T-helper 1 cell treated with Interleukin-12 subunit alpha and Interleukin-12 subunit beta and Interleukin-4 antibody, amounts not matched to agents 30 μg/mL and 1 μg/mL, for 36 hours (primary cell): Measurements from ENCODE around the gene FBXL20.
"Not testable (repeated sequence)": the region's sequence is repeated elsewhere in the genome, so short reads cannot be mapped to it uniquely, and the experiment has no call there.

Experiments
- H3K27ac Mint-ChIP-seq: one replicate; pipeline ENCODE4 v1.8.0; 2021; ENCODE audit warnings: mild to moderate bottlenecking, mixed read lengths
- H3K27me3 Mint-ChIP-seq: one replicate; pipeline ENCODE4 v1.8.0; 2021; ENCODE audit warnings: low read depth, mixed read lengths
- H3K36me3 Mint-ChIP-seq: one replicate; pipeline ENCODE4 v1.8.0; 2021; ENCODE audit warnings: low read depth, mixed read lengths
- H3K4me1 Mint-ChIP-seq: one replicate; pipeline ENCODE4 v1.8.0; 2021; ENCODE audit warnings: low read depth, mixed read lengths
- H3K4me3 Mint-ChIP-seq: one replicate; pipeline ENCODE4 v1.8.0; 2021; ENCODE audit warnings: mild to moderate bottlenecking, moderate library complexity, mixed read lengths
- H3K9me3 Mint-ChIP-seq: one replicate; pipeline ENCODE4 v1.8.0; 2021; ENCODE audit warnings: mixed read lengths

FBXL20 gene

DNA sequence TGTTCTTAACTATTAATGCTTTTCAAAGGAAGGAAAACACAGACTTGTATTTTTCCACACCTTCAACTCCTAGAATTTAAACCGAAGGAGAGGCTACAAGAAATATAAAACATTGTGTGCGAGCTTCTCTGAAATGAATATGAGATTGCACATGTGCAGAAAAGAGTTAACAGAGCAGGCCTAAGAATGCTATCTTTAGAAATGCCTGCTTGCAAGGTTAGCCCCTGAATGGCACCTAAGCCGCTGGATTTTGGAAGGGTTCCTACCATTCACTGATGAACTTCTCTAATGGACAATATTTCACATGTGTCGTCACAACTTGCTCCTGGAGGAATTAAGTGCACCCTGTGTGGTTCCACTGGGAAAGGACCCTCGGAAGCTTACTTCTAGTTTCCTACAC, 69.3 kb downstream of the FBXL20 start:
- H3K27me3 Mint-ChIP-seq: no peaks in the 10 kb centered on the region
- H3K9me3 Mint-ChIP-seq: no peaks in the 10 kb centered on the region
- H3K4me3 Mint-ChIP-seq: no peak overlapping the region
- no peak overlapping the region for H3K27ac Mint-ChIP-seq
- no peaks in the 10 kb centered on the region for H3K4me1 Mint-ChIP-seq
- H3K36me3 Mint-ChIP-seq: no peaks in the 10 kb centered on the region

DNA sequence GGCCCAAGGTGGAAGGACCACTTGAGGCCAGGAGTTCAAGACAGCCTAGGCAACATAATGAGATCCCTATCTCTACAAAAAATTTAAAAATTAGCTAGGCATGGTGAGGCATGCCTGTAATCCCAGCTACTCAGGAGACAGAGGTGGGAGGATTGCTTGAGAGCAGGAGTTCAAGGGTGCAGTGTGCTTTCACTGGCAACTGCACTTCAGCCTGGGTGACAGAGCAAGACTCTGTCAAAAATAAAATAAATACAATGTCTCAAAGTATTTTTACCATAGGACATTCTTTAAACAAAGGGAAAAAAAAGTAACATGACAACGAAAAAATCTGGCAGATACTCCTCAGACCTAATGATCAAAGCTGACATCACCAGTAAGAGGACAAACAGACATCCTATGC, 72.6 kb downstream of the FBXL20 start:
- Mint-ChIP-seq H3K4me3 (no peak overlapping the region), H3K9me3 (no peaks in the 10 kb centered on the region), H3K4me1 (peaks cover 3% of the 10 kb centered on the region), H3K36me3 (no peaks in the 10 kb centered on the region), H3K27ac (no peak overlapping the region), H3K27me3 (no peaks in the 10 kb centered on the region)

DNA sequence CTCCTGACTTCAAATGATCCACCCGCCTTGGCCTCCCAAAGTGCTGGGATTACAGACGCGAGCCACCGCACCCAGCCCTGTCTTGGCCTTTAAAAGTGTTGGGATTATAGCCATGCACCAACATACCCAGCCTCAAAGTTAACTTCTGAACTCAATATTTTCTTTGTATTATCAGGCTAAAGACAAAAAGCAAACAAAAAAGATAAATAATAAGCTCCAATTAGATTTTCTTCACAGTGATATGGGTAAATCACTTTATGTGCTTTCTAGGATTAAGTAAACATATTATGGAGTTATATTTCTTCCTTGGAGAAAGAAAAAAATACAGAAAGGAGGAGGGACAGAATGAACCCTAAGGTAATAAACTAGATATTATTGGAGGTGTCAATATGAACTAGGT, 74.3 kb downstream of the FBXL20 start:
- peaks cover 5% of the 10 kb centered on the region for H3K4me1 Mint-ChIP-seq
- no peak overlapping the region for H3K4me3 Mint-ChIP-seq
- H3K36me3 Mint-ChIP-seq: no peaks in the 10 kb centered on the region
- no peaks in the 10 kb centered on the region for H3K9me3 Mint-ChIP-seq
- H3K27me3 Mint-ChIP-seq: no peaks in the 10 kb centered on the region
- H3K27ac Mint-ChIP-seq: no peak overlapping the region

DNA sequence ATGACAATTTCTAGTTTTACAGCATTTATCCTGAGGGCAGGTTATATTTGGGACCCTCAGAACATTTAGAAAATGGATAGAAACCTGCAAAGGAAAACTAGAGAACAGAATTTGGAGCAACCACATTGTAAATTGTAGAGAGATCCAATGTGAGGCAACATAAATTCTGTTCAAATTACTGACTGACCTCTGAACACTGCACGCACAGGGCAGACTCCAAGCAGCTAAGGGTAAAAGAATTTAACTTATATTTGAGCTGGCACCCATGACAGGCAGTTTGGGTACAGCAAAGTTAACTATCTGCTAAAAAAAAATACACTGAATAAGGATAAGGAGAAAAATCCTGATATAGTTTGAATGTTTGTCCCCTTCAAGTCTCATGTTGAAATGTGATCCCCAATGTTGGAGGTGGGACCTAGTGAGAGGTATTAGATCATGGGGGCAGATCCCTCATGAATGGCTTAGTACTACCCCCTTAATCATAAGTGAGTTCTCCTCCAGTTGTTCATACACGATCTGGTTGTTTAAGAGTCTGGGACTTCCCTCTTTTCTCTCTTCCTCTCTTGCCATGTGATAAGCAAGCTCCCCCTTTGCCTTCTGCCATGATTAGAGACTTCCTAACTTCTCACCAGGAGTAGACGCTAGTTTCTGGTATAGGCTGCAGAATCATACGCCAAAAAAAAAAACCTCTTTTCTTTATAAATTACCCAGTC, 75.7 kb downstream of the FBXL20 start:
- Mint-ChIP-seq H3K27me3 (no peaks in the 10 kb centered on the region), H3K27ac (no peak overlapping the region), H3K4me3 (no peak overlapping the region), H3K4me1 (peaks cover 5% of the 10 kb centered on the region), H3K36me3 (no peaks in the 10 kb centered on the region), H3K9me3 (no peaks in the 10 kb centered on the region)

DNA sequence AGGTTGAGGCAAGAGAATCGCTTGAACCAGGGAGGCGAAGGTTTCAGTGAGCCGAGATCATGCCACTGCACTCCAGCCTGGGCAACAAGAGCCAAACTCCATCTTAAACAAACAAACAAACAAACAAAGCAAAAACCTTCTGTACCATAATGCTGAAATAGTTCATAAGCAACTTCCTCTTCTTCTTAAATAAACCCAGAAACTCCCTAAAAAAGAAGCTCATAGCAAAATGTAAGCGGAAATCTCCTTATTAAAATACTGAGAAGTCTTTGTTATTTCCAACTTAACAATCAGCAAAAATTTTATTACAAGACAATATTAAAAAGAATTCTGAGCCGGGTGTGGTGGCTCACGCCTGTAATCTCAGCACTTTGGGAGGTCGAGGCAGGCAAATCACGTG, 82.8 kb downstream of the FBXL20 start:
- no peaks in the 10 kb centered on the region for H3K36me3 Mint-ChIP-seq
- H3K9me3 Mint-ChIP-seq: no peaks in the 10 kb centered on the region
- peaks cover 2% of the 10 kb centered on the region for H3K4me1 Mint-ChIP-seq
- no peaks in the 10 kb centered on the region for H3K27me3 Mint-ChIP-seq
- H3K27ac Mint-ChIP-seq: no peak overlapping the region
- H3K4me3 Mint-ChIP-seq: no peak overlapping the region

DNA sequence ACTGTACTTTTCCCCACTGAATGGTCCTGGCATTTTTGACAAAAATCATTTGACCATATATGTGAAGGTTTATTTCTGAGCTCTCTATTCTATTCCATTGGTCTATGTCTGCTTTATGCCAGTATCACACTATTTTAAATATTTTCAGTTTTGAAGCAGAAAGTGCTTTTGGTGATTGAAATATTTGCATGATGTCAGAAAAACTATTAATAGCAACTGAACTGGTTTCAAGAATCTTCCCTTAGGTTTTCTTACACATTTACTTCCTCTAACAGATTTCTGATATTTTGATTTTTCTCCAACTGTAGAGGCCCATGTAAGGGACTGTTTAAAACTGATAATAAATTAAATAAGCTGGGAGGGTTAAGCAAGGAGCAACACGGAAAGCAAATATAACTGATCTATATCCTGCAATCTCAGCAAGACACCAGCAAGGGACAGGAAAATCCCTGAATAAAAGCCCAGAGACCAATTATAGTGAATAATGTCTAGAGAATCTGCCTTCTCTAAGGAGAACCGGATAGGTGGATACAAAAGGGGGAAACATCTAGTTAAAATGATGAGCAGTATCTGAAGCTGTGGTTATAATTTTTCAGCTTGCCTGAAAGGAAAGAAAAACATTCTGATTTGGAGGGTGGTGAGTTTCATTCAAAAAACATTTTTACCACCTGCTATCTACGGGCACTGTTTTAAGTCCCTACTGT, 94.8 kb downstream of the FBXL20 start:
- Mint-ChIP-seq H3K27me3 (no peaks in the 10 kb centered on the region), H3K4me1 (no peaks in the 10 kb centered on the region), H3K9me3 (no peaks in the 10 kb centered on the region), H3K36me3 (no peaks in the 10 kb centered on the region), H3K27ac (no peak overlapping the region), H3K4me3 (no peak overlapping the region)

DNA sequence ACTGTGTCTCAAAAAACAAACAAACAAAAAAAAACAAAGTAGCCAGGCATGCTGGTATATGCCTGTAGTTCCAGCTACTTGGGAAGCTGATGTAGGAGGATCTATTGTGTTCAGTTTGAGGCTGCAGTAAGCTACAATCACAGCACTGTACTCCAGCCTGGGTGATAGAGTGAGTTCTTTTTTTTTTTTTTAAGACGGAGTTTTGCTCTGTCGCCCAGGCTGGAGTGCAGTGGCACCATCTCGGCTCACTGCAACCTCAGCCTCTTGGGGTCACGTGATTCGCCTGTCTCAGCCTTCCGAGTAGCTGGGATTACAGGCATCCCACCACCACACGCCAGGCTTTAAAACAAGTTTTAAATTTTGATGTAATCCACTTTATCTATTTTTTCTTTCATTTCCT, 95.4 kb downstream of the FBXL20 start:
- Mint-ChIP-seq H3K27me3 (no peaks in the 10 kb centered on the region), H3K36me3 (no peaks in the 10 kb centered on the region), H3K4me3 (no peak overlapping the region), H3K9me3 (no peaks in the 10 kb centered on the region), H3K4me1 (no peaks in the 10 kb centered on the region), H3K27ac (no peak overlapping the region)

DNA sequence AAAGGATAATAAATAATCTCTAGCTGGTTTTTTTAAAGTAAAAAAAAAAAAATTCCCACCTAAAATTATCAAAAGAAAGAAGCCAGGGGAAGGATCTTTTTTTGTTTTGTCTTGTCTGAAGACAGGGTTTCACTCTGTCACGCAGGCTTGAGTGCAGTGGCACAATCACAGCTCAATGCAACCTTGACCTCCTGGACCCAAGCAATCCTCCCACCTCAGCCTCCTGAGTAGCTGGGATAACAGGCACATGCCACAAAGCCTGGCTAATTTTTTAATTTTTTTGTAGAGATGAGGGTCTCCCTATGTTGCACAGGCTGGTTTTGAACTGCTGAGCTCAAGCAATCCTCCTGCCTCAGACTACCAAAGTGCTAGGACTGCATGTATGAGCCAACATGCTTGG, 97.2 kb downstream of the FBXL20 start:
- Mint-ChIP-seq H3K36me3 (peaks cover 5% of the 10 kb centered on the region), H3K4me1 (no peaks in the 10 kb centered on the region), H3K9me3 (no peaks in the 10 kb centered on the region), H3K27ac (no peak overlapping the region), H3K4me3 (no peak overlapping the region), H3K27me3 (no peaks in the 10 kb centered on the region)

DNA sequence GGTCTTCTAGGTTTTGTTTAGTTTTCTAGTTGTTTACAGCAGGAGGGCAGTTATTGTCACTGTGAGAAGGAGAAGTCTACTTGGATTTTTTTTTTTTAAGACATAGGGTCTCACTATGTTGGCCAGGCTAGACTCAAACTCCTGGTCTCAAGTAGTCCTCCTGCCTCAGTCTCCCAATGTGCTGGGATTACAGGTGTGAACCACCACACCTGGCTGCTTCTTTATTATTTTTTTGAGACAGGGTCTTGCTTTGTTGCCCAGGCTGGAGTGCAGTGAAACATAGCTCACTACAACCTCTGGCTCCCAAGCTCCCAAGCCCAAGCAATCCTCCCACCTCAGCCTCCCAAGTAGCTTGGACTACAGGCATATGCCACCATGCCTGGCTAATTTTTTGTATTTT, 107.4 kb downstream of the FBXL20 start:
- no peak overlapping the region for H3K4me3 Mint-ChIP-seq
- H3K36me3 Mint-ChIP-seq: peaks cover 6% of the 10 kb centered on the region
- H3K27me3 Mint-ChIP-seq: no peaks in the 10 kb centered on the region
- no peaks in the 10 kb centered on the region for H3K9me3 Mint-ChIP-seq
- H3K27ac Mint-ChIP-seq: peak overlapping the region; percentile 45
- H3K4me1 Mint-ChIP-seq: no peaks in the 10 kb centered on the region

DNA sequence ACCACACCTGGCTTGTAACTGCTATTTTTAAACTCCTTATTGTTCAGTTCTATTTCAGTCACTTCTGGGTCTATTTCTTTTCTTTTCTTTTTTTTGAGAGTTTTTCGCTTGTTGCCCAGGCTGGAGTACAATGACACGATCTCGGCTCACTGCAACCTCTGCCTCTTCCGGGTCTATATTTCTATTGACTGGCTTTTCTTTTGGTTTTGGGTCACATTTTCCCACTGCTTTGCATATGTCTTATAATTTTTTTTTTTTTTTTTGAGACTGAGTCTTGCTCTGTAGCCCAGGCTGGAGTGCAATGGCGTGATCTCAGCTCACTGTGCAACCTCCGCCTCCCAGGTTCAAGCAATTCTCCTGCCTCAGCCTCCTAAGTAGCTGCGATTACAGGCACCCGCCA, 108.9 kb downstream of the FBXL20 start:
- not testable (repeated sequence) for H3K4me1 Mint-ChIP-seq, H3K4me3 Mint-ChIP-seq, H3K27me3 Mint-ChIP-seq, H3K36me3 Mint-ChIP-seq, H3K9me3 Mint-ChIP-seq, H3K27ac Mint-ChIP-seq

DNA sequence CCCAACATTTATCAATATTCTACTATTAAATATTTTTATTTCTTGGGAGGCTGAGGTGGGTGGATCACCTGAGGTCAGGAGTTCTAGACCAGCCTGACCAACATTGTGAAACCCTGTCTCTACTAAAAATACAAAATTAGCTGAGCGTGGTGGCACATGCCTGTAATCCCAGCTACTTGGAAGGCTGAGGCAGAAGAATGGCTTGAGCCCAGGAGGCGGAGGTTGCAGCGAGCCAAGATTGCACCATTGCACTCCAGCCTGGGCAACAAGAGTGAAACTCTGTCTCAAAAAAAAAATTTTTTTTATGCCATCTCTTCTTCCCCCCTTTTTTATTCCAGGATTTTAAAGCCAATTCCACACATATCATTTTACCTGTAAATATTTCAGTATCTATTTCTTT, 114.9 kb downstream of the FBXL20 start:
- not testable (repeated sequence) for H3K36me3 Mint-ChIP-seq, H3K27ac Mint-ChIP-seq, H3K9me3 Mint-ChIP-seq, H3K4me1 Mint-ChIP-seq, H3K27me3 Mint-ChIP-seq, H3K4me3 Mint-ChIP-seq

DNA sequence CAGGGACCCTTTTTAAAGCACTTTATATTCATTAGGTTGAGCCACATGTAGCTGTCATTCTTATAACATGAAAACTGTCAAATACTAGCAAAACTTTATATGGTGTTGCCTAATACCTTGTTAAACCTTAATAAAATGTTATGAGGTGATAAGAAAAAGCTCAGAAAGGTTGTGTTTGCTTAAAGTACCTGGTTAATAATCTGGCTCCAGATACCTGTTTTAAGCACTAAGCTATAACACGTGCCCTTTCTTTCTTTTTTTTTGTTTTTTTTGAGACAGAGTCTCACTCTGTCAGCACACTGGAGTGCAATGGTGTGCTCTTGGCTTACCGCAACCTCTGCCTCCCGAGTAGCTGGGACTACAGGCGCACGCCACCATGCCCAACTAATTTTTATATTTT, 116.7 kb downstream of the FBXL20 start:
- H3K27me3 Mint-ChIP-seq: no peaks in the 10 kb centered on the region
- H3K4me3 Mint-ChIP-seq: no peak overlapping the region
- H3K27ac Mint-ChIP-seq: no peak overlapping the region
- no peaks in the 10 kb centered on the region for H3K36me3 Mint-ChIP-seq
- H3K9me3 Mint-ChIP-seq: no peaks in the 10 kb centered on the region
- H3K4me1 Mint-ChIP-seq: no peaks in the 10 kb centered on the region

DNA sequence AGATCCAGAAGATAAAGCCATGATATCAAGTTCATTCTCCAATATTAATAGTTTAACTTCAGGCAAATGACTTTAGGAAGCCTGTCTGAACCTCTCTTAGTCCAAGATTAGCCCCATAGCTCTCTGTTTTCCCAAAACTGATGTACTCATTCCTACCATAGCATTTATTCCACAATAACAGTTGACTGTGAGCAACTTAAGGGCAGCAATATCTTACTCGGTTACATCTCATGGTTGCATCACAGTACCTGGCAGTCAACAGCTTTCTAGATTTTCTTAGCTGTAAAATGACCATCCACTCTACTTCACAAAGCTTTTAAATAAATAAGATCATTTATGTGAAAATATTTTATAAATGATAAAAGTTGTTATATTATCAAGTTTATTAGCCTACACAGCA, 117.5 kb downstream of the FBXL20 start:
- Mint-ChIP-seq H3K27ac (no peak overlapping the region), H3K4me1 (no peaks in the 10 kb centered on the region), H3K4me3 (no peak overlapping the region), H3K9me3 (no peaks in the 10 kb centered on the region), H3K36me3 (no peaks in the 10 kb centered on the region), H3K27me3 (no peaks in the 10 kb centered on the region)

DNA sequence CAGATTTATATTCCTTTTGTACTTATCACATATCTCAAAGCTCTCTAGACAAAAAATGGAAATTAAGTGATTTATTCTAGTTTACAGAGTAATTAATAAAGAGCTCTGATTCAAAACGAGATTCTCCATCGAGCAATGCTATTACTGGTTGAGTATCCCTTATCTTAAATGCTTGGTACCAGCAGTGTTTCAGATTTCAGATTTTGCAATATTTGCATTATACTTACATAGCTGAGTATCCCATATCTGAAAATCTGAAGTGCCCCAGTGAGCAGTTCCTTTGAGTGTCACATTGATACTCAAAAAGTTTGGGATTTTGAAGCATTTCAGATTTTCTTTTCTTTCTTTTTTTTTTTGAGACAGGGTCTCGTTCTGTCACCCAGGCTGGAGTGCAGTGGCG, 118.3 kb downstream of the FBXL20 start:
- Mint-ChIP-seq H3K4me1 (no peaks in the 10 kb centered on the region), H3K4me3 (no peak overlapping the region), H3K27ac (no peak overlapping the region), H3K9me3 (no peaks in the 10 kb centered on the region), H3K27me3 (no peaks in the 10 kb centered on the region), H3K36me3 (no peaks in the 10 kb centered on the region)

DNA sequence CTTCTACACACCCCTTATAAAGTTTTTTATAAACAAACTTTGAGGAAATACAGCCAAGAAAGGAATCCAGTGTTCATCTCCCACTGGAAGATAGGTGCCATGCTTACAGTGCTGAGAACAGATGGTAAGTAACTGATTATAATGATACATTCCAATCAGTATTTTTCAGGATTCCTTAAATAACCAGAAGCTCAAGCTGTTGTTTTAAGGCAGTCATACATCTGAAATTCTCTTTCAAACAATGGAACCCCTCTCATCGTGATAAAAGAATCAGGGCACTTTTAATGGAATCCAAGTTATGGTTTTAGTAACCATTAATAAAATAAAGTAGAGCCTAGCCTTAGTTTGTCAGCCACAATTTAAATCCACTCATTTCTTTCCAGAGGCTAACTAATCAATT, 119.6 kb downstream of the FBXL20 start:
- H3K36me3 Mint-ChIP-seq: peaks cover 2% of the 10 kb centered on the region
- H3K27ac Mint-ChIP-seq: no peak overlapping the region
- no peaks in the 10 kb centered on the region for H3K9me3 Mint-ChIP-seq
- no peaks in the 10 kb centered on the region for H3K4me1 Mint-ChIP-seq
- no peak overlapping the region for H3K4me3 Mint-ChIP-seq
- H3K27me3 Mint-ChIP-seq: no peaks in the 10 kb centered on the region

DNA sequence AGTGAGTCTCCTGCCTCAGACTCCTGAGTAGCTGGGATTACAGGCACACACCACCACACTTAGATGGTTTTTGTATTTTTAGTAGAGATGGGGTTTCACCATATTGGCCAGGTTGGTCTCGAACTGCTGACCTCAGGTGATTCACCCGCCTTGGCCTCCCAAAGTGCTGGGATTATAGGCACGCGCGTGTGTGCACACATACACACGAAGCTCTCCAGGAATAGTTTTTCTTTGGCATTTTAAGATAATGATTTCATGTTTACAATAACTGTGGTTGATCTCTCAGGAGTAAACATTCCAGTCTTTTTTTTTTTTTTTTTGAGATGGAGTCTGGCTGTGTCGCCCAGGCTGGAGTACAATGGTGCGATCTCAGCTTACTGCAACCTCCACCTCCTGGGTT, 123.2 kb downstream of the FBXL20 start:
- H3K27me3 Mint-ChIP-seq, H3K9me3 Mint-ChIP-seq, H3K27ac Mint-ChIP-seq, H3K4me1 Mint-ChIP-seq, H3K4me3 Mint-ChIP-seq, H3K36me3 Mint-ChIP-seq: not testable (repeated sequence)
